ENCODE results near the gene TSPO2.

The TSPO2 gene

DNA sequence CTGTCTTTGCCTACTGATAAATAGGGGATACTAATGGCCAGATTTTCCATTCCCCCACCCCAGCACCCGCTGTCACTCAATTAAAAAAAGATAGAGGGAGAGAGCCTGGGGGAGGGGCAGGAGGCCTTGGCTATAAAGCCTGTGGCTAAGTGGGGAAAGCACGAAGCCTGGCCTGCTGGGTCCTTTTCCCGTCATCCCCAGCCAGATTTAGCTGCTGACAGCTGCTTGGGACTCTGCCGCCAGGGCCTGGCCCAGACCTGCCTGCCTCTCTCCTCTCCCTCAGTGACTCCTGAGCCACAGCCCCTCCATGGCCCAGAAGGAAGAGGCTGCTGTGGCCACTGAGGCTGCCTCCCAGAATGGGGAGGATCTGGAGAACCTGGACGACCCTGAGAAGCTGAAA, 10.8 kb downstream of the TSPO2 start, which contains the start of gene APOBEC2:
Gene APOBEC2 (plus strand): TSS at position 162 of the 400 bp plus-strand sequence. CDS start 146 bp downstream, at position 308.
- DNase-seq: no peak

GRCh38 chr6:41054511-41054910, 12.2 kb downstream of the TSPO2 start:
- DNase-seq: no peak

GRCh38 chr6:41055149-41055548, 12.9 kb downstream of the TSPO2 start:
- DNase-seq: no peak

GRCh38 chr6:41056768-41057490, 14.7 kb downstream of the TSPO2 start:
- DNase-seq: no peak

DNA sequence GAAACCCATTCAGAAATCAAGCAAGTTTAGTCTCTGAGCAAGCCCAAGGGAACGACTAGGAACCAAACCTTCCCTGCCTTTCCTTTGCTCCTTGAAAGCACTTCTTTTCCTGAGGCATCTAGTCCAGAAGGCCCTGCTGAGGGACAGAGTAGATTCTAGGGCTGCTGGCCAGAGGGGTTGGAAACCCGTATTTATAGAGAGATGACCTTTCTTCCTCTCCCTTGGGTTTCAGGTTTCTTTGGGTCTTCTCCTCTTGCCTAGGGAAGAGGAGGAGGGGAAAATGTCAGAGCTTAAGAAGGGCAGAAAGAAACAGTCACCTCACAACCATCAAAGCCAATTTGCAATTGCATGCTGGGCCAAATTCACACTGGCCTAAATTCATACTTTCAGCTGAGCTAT, 16.5 kb downstream of the TSPO2 start:
- DNase-seq: no peak

DNA sequence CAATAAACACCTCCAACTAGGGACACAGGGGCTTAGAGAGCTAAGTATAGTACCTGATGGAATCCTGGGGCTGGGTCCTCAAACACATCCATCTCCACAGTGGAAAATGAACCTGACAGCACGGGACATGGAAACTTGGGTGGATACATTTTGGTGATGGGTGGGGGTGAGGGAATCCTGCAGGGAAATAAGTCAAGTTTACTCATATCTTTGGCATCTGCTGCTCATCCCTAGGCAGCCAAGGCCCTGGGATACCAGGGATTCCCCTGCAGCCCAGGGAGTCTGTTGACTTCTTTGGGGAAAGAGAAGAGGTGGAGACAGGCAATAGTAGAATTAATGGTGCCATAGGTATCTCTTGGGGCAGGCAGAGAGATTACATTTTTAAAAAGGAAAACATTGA, 17.3 kb downstream of the TSPO2 start:
- no peak for DNase-seq

DNA sequence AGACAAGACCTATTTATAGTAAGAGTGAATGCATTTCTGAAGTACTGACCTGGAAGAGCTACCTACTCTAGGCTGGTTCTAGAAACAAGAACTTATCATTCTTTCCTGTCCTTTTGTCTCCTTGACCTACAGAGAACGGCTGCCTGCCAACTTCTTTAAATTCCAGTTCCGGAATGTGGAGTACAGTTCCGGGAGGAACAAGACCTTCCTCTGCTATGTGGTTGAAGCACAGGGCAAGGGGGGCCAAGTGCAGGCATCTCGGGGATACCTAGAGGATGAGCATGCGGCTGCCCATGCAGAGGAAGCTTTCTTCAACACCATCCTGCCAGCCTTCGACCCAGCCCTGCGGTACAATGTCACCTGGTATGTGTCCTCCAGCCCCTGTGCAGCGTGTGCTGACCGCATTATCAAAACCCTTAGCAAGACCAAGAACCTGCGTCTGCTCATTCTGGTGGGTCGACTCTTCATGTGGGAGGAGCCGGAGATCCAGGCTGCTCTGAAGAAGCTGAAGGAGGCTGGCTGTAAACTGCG, 19.0 kb downstream of the TSPO2 start:
- no peak for DNase-seq

DNA sequence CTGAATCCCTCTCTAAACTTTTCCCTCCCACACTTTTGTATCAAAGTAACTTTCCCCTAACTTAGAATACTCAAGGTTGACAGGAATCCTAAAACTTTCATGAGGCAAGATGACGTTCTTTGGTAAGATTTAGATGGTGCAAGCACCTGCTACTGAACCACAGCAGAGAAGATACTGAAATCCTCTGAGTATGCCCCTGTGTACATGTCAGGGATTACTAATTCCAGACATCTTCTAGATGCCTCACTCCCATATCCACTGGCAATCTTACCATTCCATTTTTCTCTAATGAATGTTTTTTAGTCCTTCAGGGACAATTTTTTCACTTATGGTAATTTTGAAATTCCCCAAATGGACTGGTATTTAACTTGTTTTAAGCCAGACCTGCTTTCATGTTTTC, 19.8 kb downstream of the TSPO2 start:
- no peak for DNase-seq

DNA sequence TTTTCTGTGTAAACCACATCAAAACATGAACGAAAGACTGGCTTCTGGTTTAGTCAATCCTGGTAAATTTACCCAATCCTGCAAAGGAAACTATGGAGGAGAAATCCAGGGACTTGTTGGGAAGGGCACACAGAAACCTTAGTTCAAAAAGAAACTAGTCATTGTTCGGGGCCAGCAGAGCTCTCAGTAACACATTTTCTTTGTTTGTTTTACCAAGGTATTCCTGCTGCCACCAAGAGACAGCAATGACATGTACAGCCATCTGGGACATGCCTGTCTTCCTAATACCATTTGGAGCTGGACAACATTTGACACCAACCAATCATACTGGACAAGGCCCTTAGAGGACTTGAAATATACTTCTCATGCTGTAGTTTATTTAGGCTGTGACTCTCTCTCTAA, 21.6 kb downstream of the TSPO2 start:
- no peak for DNase-seq

DNA sequence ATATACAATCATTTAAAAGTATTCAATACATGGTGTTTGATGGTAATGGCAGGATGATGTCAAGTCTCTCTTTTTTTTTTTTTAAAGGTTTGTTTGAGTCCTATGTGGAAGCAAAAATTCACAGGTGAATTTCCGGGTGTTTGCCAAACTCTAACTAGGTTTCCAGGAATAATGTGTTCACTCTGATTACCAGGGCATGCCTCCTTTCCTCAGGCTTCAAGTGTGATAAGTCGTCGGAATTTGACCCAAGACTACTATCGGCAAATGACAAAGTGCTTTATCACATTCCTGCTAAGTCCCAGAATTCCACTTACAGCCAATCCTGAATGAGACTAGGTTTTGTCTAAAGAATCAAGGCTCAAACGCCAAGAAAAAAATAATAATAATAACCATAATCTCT, 22.6 kb downstream of the TSPO2 start:
- no peak for DNase-seq

- DNase-seq: no peak
Observed at GRCh38 chr6:41065550-41066026, 23.3 kb downstream of the TSPO2 start.

GRCh38 chr6:41066867-41067304, 24.6 kb downstream of the TSPO2 start:
- peak; percentile 62 to 64 for DNase-seq

GRCh38 chr6:41071501-41071922, 29.2 kb downstream of the TSPO2 start:
- no peak for DNase-seq

GRCh38 chr6:41071923-41072835, 29.9 kb downstream of the TSPO2 start, which contains the start of gene OARD1:
Gene OARD1 (minus strand): TSS chr6:41072356. CDS start chr6:41071634, 722 bp downstream.
- peak; percentile 100 for DNase-seq

DNA sequence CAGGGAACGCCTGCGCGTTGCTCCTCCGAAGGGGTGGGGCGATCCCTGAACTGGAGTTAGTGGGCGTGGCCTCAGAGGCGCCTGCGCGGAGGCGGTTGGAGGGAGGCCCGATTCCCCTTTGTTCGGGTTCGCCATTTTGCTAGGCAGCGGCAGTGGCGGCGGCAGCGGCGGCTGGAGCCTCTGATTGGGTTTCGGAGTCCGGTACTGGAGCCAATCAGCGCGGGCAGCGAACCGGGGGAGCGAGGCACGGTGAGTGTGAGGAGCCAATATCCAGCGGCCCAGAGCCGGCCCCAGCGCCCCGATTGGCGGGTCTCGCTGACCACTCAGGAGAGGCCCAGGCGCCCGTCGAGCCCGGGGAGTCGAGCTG, 30.6 kb downstream of the TSPO2 start, which contains the start of gene NFYA:
Gene NFYA (plus strand): TSS at position 139 of the 367 bp plus-strand sequence. CDS start 6,116 bp downstream, outside the sequence.
- no peak for DNase-seq

GRCh38 chr6:41073203-41073967, 31.1 kb downstream of the TSPO2 start:
- DNase-seq: peak; percentile 88 to 90

GRCh38 chr6:41073968-41074691, 31.9 kb downstream of the TSPO2 start:
- DNase-seq: peak; percentile 19 to 62

DNA sequence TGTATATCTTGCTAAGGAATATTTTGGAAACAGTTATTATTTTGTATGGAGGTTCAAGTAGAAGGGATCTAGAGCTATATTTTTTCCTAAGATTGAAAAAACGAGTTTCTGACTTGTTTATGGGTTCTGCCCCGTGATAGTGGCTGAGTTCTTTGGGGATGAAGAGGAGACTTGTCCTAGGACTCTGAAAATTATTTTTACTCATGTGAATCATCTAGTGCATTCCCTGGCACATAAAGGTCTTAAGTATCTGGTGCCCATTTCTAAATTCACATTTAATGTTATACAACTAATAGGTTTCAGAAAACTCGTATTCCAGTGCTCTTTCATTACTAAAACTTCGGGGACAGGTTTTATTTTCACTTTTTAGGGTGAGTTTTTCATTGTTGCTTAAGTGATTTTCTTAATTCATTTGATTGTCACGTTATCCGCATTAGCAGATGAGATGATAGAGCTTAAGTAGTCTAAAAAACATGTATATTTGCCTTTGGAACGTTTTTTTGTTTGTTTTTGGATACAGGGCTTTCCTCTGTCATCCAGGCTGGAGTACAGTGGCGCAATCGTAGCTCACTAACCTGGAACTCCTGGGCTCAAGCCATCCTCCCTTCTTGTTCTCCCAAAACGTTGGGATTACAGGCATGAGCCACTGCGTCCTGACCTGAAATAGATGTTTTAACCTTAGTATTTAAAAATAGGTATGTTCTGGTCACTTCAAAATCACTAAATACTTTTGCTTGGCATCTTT, 32.6 kb downstream of the TSPO2 start:
- DNase-seq: no peak

- no peak for DNase-seq
Observed at GRCh38 chr6:41075651-41076626, 33.7 kb downstream of the TSPO2 start.

DNA sequence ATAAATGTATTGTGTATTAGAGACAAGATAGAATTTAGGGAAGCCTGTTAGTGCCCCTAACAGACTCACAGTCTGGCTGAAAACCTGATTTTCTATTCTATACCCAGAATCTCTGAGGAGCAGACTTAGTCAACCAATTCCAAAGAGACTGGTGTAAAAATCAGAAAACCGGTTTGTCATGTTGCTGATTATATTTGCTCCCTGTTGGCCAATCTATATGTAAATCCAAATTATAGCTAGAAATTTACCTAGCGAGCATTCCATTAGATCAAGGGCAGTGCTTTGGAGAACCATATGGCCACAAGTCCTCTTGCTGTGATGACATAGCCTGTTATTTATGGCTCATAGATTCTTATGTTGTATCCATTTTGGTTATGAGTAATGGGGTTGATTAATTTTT, 35.3 kb downstream of the TSPO2 start:
- DNase-seq: no peak
